Choroid plexus epithelial cell (primary cell): Measurements from ENCODE around the gene CEP126.

Source experiments
- DNase-seq: peaks from one replicate; pipeline ENCODE4 v3.0.0-alpha.2; 2010; ENCODE audit warnings: low read depth
- H3K4me3 ChIP-seq: 2 replicates; pipeline ENCODE4 v1.5.1; 2011; ENCODE audit warnings: low read depth, mild to moderate bottlenecking, control low read depth, low read length, moderate library complexity
- CTCF ChIP-seq: conservative IDR thresholded peaks from 2 replicates; pipeline ENCODE4 v1.5.1; 2011; ENCODE audit warnings: low read depth, mild to moderate bottlenecking, control low read depth, inconsistent platforms, low read length, moderate library complexity

CEP126 gene

DNA sequence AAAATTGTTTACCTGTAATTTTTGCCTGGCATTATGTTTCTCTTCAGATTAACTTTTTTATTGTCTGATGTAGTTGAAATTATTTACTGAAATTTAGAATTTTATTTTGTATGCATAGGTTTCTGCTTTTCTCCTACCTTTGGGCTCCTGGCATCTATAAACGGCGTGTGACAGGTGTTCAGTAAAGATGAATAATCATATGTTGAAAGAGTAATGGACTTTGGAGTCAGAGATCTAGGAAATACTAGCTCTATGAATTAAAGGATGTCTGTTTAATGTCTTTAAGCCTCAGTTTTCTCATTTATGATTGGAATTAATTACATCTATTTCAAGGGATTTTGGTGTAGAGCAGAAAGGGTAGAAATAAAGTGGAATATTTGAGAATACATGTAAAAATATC lies 8.7 kb downstream of the CEP126 start:
- H3K4me3 ChIP-seq, result no peak overlapping the region
- no peak for DNase-seq
- no peak for TF ChIP-seq CTCF

- no peak for TF ChIP-seq CTCF
- no peak overlapping the region for H3K4me3 ChIP-seq
- DNase-seq, result no peak
These were observed 14.6 kb downstream of the CEP126 start for GRCh38 chr11:101929294-101929915.

DNA sequence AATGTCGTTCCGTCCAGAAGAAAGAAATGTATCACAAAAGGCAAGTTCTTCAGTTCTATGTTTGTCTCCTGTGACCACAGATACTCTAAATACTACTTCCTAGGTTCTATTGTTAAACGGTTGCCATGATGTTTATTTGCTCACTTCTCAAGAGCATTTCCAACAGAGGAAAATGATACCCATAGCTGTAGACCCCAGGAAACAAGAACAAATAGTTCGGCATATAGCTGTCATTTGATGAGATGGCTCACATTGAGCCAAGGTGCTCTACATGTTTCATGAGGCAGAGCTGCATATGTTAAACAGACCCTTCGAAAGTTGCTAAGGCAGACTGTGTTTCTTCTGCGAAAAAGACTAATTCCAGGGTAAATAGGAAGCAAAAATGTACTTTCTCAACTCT lies 16.9 kb downstream of the CEP126 start:
- no peak overlapping the region for H3K4me3 ChIP-seq
- no peak for DNase-seq
- no peak for TF ChIP-seq CTCF

DNA sequence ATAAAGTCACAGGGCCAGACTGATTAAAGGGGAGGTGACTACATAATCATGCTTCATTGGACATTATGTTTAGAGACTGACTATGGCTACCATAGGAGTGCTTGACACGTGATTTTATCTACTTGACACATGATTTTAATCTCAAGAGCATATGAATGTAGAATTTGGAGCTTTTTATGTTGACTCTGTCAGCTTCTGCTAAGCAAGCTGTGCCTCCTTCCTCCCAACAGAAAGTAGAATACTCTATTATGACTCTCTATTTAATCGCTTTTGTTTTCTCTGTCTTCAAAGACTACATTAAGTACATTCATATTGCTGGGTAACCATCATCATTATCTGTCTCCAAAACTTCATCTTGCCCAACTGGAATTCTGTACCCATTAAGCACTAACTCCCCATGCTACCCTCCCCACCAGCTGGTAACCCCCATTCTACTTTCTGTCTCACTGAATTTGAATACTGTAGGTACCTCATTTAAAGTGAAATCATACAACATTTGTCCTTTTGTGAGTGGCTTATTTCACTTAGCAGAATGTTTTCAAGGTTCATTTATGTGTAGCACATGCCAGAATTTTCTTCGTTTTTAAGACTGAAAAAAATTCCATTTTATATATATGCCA lies 26.2 kb downstream of the CEP126 start:
- no peak for TF ChIP-seq CTCF
- no peak for DNase-seq
- H3K4me3 ChIP-seq, result no peak overlapping the region

DNA sequence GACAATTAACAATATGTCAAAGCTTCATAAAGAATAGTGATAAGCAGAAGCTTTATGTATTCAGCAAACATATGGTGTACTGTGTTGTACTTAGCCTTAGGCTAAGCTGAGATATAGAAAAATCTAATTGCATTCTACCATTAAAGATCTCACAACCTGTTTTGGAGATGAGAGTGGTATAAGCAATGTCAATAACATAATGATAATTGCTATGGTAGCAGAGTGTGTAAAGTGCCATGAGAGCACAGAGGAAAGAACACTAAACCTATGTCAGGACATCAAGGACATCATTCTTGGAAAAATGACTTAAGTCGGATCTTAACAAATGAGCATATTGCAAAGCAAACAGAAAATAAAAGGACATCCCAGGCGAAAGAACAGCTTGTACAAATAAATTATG lies 30.1 kb downstream of the CEP126 start:
- no peak for DNase-seq
- no peak for TF ChIP-seq CTCF
- H3K4me3 ChIP-seq, result no peak overlapping the region

DNA sequence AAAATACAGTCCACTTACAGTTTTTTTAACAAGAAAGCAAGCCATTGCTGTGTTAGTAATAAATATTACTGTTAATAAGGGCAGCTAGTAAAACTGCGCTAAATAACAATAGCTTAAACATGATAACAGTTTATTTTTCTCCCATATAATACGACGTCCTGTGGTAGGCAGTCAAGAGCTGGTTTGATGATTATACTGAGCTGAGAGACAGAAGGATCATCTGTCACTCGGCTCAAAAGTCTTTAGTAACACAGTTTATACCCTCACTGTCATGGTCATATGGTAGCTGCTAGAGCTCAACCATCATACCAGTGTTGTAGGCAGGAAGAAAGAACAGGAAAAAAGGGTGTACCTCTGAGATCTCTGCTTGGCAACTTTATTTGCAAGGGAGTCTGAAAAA lies 30.6 kb downstream of the CEP126 start:
- no peak for TF ChIP-seq CTCF

DNA sequence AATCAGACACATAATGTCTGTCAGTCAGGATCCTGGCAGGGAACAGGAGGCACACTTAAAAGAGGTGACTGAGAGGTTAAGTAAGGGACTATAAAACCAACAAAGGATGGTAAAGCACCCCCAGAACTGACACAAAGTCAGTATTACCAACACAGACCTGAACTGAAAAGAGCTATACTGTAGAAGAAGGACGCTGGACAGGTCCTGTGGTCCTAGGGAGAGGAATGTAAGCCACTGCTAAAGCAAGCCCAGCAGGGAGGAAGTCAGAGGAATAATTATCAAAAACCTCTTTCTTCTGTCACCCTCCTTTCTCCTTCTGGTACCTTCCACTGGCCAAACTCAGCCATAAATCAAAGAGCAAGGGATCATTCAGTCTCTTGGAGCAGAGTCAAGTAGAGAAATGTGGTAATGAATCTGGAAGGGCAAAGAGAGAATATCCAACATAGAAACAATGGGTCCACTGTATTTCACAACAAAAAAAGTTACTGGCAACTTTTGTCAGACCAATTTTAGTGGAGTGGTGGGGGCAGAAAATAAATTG lies 34.9 kb downstream of the CEP126 start:
- no peak for TF ChIP-seq CTCF
- H3K4me3 ChIP-seq, result no peak overlapping the region
- no peak for DNase-seq

More for the DNA sequence above, 30.6 kb downstream of the CEP126 start:
- no peak for DNase-seq
- no peak overlapping the region for H3K4me3 ChIP-seq
